HepG2 (cell line): ENCODE results near the gene ZNF514. TPM values are rescaled to one million over a fixed set of nuclear protein-coding genes. Genes with fewer than 3 reads are reported as not detected.
A peak's percentile ranks its signal among the peaks of the same experiment; 100 is the strongest.

ENCODE experiments used
- ATF2 ChIP-seq: sonication (generic); formaldehyde crosslinking; IDR thresholded peaks from 2 replicates; pipeline ENCODE4 v1.4.0; 2020; ENCODE audit warnings: missing genetic modification reagents
- BRF2 ChIP-seq: sonication (generic); formaldehyde crosslinking; IDR thresholded peaks from 2 replicates; pipeline ENCODE4 v1.8.1; 2022; ENCODE audit warnings: mild to moderate bottlenecking, missing genetic modification reagents
- DBP ChIP-seq: sonication (generic); formaldehyde crosslinking; IDR thresholded peaks from 2 replicates; pipeline ENCODE4 v1.4.0; 2020; ENCODE audit warnings: missing genetic modification reagents; ENCODE audit errors: not compliant biosample characterization
- FLYWCH1 ChIP-seq: sonication (generic); formaldehyde crosslinking; IDR thresholded peaks from 2 replicates; pipeline ENCODE4 v1.8.1; 2023; ENCODE audit warnings: mild to moderate bottlenecking, missing genetic modification reagents
- FOXC1 ChIP-seq: sonication (generic); formaldehyde crosslinking; IDR thresholded peaks from 2 replicates; pipeline ENCODE4 v1.8.0; 2022; ENCODE audit warnings: mild to moderate bottlenecking, missing genetic modification reagents, borderline replicate concordance
- HDAC1 ChIP-seq: sonication (generic); formaldehyde crosslinking; IDR thresholded peaks from 2 replicates; pipeline ENCODE4 v1.5.1; 2020; ENCODE audit warnings: mild to moderate bottlenecking, missing genetic modification reagents
- KDM2A ChIP-seq: sonication (generic); formaldehyde crosslinking; IDR thresholded peaks from 2 replicates; pipeline ENCODE4 v1.4.0; 2020; ENCODE audit warnings: low read depth, missing genetic modification reagents, borderline replicate concordance
- NFE2L1 ChIP-seq: sonication (generic); formaldehyde crosslinking; IDR thresholded peaks from 2 replicates; pipeline ENCODE4 v1.4.0; 2020; ENCODE audit warnings: missing genetic modification reagents, mild to moderate bottlenecking, borderline replicate concordance
- NR2F6 ChIP-seq, 2 experiments: IDR thresholded peaks; 2 replicates each; pipeline ENCODE4 v1.6.1; 2016; ENCODE audit warnings: antibody characterized with exemption in 1 of 2, mild to moderate bottlenecking in 1 of 2
- PHF21A ChIP-seq: sonication (generic); formaldehyde crosslinking; IDR thresholded peaks from 2 replicates; pipeline ENCODE4 v1.5.0; 2020; ENCODE audit warnings: mild to moderate bottlenecking, missing genetic modification reagents
- SALL1 ChIP-seq: sonication (generic); formaldehyde crosslinking; IDR thresholded peaks from 2 replicates; pipeline ENCODE4 v1.8.0; 2022; ENCODE audit warnings: mild to moderate bottlenecking, missing genetic modification reagents
- SMC3 ChIP-seq: IDR thresholded peaks from 2 replicates; pipeline ENCODE4 v1.6.1; 2011; ENCODE audit warnings: low read length, improper control_type of control experiment
- ZNF296 ChIP-seq: sonication (generic); formaldehyde crosslinking; conservative IDR thresholded peaks from 2 replicates; pipeline ENCODE4 v1.5.0; 2020; ENCODE audit warnings: mild to moderate bottlenecking, missing genetic modification reagents
- ZNF451 ChIP-seq: sonication (generic); formaldehyde crosslinking; IDR thresholded peaks from 2 replicates; pipeline ENCODE4 v1.5.0; 2020; ENCODE audit warnings: mild to moderate bottlenecking, missing genetic modification reagents
- ZNF678 ChIP-seq: sonication (generic); formaldehyde crosslinking; IDR thresholded peaks from 2 replicates; pipeline ENCODE4 v1.4.0; 2020; ENCODE audit warnings: mild to moderate bottlenecking, missing genetic modification reagents
- ZNF720 ChIP-seq: sonication (generic); formaldehyde crosslinking; IDR thresholded peaks from 2 replicates; pipeline ENCODE4 v1.4.0; 2020; ENCODE audit warnings: missing genetic modification reagents
- polyA plus RNA-seq, 8 experiments: library from polyadenylated mRNA; depleted of rRNA in 3 of 8; stranded (reverse) in 7 of 8; unstranded in 1 of 8; fragments of >200 nt; fragmentation: Illumina TruSeq in 4 of 8; extraction: Trizol in 4 of 8; gene quantifications; 2 replicates each; pipeline versions ENCODE4 v1.2.1 to v1.2.3, GENCODE V29; 2011 to 2016; ENCODE audit warnings: low read depth in 4 of 8, missing spikeins in 1 of 8, mixed read lengths in 1 of 8; ENCODE audit not compliant: insufficient read depth in 1 of 8
- total RNA-seq, 5 experiments: library from RNA; depleted of rRNA; stranded (reverse); fragments of >200 nt; fragmentation: Illumina TruSeq; extraction: Trizol; gene quantifications; 2 replicates each; pipeline ENCODE4 v1.2.3, GENCODE V29; 2016; ENCODE audit warnings: low read depth in 1 of 5
- TF ChIP-seq, protein P1 (sequence below): sonication (generic); formaldehyde crosslinking; IDR thresholded peaks from 2 replicates; pipeline ENCODE4 v1.5.0; 2020; ENCODE audit warnings: missing genetic modification reagents, mild to moderate bottlenecking, borderline replicate concordance
- TF ChIP-seq, protein P2 (sequence below): sonication (generic); formaldehyde crosslinking; IDR thresholded peaks from 2 replicates; pipeline ENCODE4 v1.5.0; 2020; ENCODE audit warnings: missing genetic modification reagents, mild to moderate bottlenecking, borderline replicate concordance
- TF ChIP-seq, protein P3 (sequence below): sonication (generic); formaldehyde crosslinking; IDR thresholded peaks from 2 replicates; pipeline ENCODE4 v1.8.0; 2022; ENCODE audit warnings: mild to moderate bottlenecking, missing genetic modification reagents, borderline replicate concordance
- TF ChIP-seq, protein P4 (sequence below): sonication (generic); formaldehyde crosslinking; IDR thresholded peaks from 2 replicates; pipeline ENCODE4 v1.4.0; 2020; ENCODE audit warnings: mild to moderate bottlenecking, low read depth, missing genetic modification reagents

ZNF514 gene
- total and polyA plus RNA-seq, 2 of the 13 experiments (the other 11 are each of a cell fraction or from before 2014, with no cell fraction given): 15.2 to 18.7 TPM

DNA sequence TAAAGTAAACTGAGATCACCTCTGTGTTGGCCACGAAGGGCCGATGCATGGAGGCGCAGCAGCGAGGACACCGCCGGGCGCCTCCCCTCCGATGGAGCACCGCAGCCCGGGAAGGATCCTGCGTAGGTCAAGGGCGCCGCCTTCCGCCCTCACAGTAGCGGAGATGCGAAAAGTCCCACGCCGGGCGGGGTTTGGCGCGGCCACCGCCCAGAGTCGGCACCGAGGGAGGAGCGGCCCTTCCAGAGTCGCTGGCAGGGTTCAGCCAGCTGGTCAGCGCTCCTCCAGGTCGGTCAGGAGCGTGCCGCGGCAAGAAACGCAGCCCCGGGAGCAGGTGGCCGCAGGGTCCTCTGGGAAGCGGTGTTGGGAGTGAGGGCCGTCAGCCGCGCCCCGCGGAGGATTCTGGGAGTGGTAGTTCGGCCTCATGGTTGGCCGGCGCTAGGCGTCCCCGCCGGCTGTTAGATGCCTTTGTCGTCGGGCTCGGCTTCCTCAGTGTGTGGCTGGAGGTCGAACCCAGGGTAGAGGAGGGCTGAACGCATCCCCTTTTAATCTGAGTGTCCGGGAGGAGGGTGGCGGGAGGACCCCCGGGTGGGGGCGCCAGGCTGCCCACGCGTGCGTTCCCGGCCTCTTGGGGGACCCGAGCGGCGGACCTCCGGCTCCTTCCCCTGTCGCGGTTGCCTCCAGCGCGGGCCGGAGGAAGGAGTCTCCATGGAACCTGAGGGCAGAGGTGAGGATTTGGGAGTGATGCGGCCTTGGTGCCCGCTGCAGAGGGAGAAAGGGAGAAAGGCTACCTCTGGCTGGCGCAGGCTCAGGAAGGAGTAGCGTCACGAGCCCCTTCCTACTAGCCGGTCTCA lies 47.7 kb upstream of the ZNF514 start, which contains the start of gene ZNF892 (continued):
- TF ChIP-seq, protein P1, sequence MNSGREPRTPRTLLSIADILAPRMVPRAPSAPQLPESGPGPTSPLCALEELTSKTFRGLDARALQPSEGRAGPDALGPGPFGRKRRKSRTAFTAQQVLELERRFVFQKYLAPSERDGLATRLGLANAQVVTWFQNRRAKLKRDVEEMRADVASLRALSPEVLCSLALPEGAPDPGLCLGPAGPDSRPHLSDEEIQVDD (CRISPR knock-in tag): peak; percentile 70; the same call in 1 of the 2 replicates
- TF ChIP-seq NFE2L1 (CRISPR knock-in tag) (no peak), FLYWCH1 (CRISPR knock-in tag) (no peak), PHF21A (CRISPR knock-in tag) (0 out of 2 replicates have a peak, but pooled peaks have one; percentile 32), ZNF451 (CRISPR knock-in tag) (0 out of 2 replicates have a peak, but pooled peaks have one; percentile 23), DBP (no peak), ZNF296 (0 out of 2 replicates have a peak, but pooled peaks have one; percentile 55), SMC3 (no peak), ZNF720 (no peak), NR2F6 (IDR thresholded peaks at IDR 0.05) (no peak), NR2F6 (CRISPR knock-in tag; IDR thresholded peaks at IDR 0.05) (no peak), SALL1 (CRISPR knock-in tag) (peak; percentile 68), FOXC1 (CRISPR knock-in tag) (peak; percentile 62; the same call in 1 of the 2 replicates), HDAC1 (CRISPR knock-in tag) (peak; percentile 75), KDM2A (CRISPR knock-in tag) (peak; percentile 26; the same call in 1 of the 2 replicates), BRF2 (CRISPR knock-in tag) (0 out of 2 replicates have a peak, but pooled peaks have one; percentile 66), ZNF678 (CRISPR knock-in tag) (no peak), ATF2 (CRISPR knock-in tag) (peak; percentile 18; the same call in 1 of the 2 replicates)
- TF ChIP-seq, protein P2, sequence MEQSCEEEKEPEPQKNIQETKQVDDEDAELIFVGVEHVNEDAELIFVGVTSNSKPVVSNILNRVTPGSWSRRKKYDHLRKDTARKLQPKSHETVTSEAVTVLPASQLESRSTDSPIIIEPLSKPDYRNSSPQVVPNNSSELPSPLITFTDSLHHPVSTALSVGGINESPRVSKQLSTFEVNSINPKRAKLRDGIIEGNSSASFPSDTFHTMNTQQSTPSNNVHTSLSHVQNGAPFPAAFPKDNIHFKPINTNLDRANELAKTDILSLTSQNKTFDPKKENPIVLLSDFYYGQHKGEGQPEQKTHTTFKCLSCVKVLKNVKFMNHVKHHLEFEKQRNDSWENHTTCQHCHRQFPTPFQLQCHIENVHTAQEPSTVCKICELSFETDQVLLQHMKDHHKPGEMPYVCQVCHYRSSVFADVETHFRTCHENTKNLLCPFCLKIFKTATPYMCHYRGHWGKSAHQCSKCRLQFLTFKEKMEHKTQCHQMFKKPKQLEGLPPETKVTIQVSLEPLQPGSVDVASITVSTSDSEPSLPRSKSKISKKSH (CRISPR knock-in tag): peak; percentile 81
- TF ChIP-seq, protein P3, sequence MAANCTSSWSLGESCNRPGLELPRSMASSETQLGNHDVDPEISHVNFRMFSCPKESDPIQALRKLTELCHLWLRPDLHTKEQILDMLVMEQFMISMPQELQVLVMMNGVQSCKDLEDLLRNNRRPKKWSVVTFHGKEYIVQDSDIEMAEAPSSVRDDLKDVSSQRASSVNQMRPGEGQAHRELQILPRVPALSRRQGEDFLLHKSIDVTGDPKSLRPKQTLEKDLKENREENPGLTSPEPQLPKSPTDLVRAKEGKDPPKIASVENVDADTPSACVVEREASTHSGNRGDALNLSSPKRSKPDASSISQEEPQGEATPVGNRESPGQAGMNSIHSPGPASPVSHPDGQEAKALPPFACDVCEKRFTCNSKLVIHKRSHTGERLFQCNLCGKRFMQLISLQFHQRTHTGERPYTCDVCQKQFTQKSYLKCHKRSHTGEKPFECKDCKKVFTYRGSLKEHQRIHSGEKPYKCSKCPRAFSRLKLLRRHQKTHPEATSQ (CRISPR knock-in tag): no peak
- TF ChIP-seq, protein P4, sequence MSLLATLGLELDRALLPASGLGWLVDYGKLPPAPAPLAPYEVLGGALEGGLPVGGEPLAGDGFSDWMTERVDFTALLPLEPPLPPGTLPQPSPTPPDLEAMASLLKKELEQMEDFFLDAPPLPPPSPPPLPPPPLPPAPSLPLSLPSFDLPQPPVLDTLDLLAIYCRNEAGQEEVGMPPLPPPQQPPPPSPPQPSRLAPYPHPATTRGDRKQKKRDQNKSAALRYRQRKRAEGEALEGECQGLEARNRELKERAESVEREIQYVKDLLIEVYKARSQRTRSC (CRISPR knock-in tag): no peak
